ENCODE measurements around the gene OGFOD3.
"Not testable (repeated sequence)": the region's sequence is repeated elsewhere in the genome, so short reads cannot be mapped to it uniquely, and the experiment has no call there.

Gene OGFOD3, protein sequence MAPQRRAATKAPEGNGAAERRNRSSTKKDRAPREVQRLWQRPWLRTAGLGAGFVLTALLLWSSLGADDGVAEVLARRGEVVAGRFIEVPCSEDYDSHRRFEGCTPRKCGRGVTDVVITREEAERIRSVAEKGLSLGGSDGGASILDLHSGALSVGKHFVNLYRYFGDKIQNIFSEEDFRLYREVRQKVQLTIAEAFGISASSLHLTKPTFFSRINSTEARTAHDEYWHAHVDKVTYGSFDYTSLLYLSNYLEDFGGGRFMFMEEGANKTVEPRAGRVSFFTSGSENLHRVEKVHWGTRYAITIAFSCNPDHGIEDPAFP

GRCh38 chr17:82418001-82418986 is at the start of gene OGFOD3, which contains the start of gene HEXD:
Gene OGFOD3 (minus strand): TSS chr17:82418586. CDS start chr17:82418485, 101 bp downstream.
Gene HEXD (plus strand): TSS chr17:82418347. CDS start chr17:82419800, 1,453 bp downstream.
- DNase-seq = peak; percentile 83

DNA sequence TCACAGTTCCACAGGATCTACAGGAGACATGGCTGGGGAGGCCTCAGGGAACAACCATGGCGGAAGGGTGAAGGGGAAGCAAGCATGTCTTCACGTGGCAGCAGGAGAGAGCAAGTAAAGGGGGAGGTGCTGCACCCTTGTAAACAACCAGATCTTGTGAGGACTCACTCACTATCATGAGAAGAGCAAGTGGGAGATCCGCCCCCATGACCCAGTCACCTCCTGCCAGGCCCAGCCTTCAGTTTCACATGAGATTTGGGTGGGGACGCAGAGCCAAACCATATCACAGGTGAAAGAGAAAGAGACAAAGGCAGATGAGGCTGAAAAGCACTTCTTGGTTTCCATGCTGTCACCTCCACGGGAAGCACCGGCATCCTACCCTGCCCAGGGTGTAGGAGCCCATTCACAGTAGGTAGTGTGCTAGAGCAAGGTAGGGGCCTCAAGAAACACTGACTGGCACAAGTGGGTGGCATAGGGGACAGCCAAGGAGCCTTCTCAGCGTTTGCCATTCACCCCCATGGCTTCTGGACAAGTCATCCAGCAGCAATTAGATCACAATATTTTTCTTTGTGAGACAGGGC is 46.7 kb upstream of the OGFOD3 start:
- no peak for DNase-seq

- DNase-seq = no peak
Measured at GRCh38 chr17:82464567-82464929, 46.2 kb upstream of the OGFOD3 start.

DNA sequence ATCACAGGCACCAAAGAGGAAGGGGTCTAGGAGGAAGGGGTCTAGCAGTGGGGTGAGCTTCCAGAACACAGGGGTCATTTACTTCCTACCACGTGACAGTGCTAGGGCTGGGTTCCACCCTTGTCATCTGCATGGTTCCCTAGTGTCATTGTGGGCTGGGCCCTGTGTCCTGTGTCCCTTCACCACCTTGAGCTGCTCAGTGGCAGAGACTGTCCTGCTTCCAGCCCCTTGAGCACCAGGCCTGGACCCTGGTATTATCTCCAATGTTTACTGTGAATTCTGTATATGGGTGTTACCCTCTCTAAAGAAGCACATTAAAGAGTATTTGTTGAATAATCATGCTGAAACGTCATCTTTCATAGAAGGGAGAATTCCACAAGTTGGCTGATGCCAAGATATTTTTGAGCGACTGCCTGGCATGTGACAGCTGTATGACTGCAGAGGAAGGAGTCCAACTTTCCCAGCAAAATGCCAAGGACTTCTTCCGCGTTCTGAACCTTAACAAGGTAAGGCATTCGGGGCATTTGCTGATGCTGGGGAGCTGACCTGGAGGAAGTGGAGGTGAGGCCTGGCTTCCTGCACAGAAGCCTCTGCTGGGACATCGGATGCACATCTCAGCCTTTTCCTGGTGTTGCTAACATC is 45.7 kb upstream of the OGFOD3 start:
- DNase-seq = no peak

GRCh38 chr17:82463391-82463790 is 45.0 kb upstream of the OGFOD3 start:
- no peak for DNase-seq

DNA sequence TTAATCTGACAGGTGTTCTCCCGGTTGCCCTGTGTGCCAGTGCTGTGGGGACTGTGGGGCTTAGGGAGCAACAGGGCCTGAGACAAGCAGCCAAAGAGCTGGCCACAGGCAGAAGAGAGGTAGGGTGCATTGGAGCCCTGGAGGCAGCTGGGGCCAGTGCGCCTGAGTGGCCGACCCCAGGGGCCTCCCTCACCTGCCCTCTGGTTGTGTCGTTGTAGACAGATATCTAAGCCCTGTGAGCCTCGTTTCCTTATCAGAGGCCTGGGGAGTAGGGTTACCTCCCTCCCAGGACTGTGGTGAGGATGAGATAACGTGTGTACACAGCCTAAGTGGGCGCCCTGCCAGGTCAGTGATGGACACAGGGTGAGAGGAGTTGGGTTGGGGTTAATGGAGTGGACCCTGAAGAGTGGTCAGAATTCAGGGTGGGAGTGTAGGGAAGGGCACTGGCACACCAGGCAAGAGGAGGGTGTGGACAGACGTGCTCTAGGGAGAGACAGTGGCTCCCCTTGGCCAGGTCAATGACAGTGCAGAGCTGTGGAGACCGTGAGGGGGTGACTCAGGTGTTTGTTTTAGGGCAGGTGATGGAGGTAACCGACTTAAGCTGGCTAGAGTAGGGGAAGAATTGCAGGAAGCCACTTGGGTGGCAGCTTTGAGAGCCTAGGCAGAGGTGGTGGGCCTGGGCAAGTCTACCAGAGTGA is 43.6 kb upstream of the OGFOD3 start:
- DNase-seq = no peak

DNA sequence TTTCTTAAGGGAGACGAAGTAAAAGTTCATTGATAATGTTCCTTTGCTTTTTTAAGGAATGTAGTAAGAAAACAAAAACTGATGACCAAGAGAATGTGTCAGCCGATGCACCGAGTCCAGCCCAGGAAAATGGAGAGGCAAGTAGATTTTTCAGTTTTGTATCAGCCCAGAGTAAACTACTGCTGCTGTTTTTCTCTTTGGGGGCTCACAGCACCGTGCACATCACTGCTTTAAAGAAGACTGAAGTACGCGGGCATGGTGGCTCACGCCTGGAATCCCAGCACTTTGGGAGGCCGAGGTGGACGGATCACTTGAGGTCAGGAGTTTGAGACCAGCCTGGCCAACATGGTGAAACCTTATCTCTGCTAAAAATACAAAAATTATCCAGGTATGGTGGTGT is 41.5 kb upstream of the OGFOD3 start:
- not testable (repeated sequence) for DNase-seq

- peak; percentile 10 for DNase-seq
Measured at GRCh38 chr17:82458885-82459424, 40.6 kb upstream of the OGFOD3 start.

- peak; percentile 92 for DNase-seq
Measured at GRCh38 chr17:82458179-82458884, 39.9 kb upstream of the OGFOD3 start, which contains the start of gene NARF. Gene NARF (plus strand): TSS chr17:82458741. CDS start chr17:82458804, 63 bp downstream.

DNA sequence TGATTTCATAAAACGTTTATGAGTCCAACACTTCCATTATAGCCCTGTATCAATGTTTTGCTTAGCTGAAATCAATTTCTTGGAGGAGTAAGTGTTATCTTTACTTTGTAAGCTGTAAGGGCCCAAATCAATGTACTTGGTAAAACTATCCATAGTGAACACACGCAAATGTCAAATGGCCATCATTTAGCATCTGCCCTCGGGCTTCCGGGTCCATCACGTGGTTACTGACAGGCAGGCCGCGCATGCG is 39.5 kb upstream of the OGFOD3 start:
- DNase-seq = no peak

GRCh38 chr17:82457073-82457928 is 38.9 kb upstream of the OGFOD3 start:
- DNase-seq = no peak

DNA sequence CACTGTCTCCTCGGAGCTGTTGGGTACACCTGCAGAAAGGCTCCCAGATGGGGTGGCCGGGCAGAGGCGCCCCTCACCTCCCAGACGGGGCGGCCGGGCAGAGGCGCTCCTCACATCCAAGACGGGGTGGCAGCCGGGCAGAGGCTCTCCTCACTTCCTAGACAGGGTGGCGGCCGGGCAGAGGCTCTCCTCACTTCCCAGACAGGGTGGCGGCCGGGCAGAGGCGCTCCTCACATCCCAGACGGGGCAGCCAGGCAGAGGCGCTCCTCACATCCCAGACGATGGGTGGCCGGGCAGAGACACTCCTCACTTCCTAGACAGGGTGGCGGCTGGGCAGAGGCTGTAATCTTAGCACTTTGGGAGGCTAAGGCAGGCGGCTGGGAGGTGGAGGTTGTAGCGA is 35.3 kb upstream of the OGFOD3 start:
- DNase-seq = not testable (repeated sequence)

DNA sequence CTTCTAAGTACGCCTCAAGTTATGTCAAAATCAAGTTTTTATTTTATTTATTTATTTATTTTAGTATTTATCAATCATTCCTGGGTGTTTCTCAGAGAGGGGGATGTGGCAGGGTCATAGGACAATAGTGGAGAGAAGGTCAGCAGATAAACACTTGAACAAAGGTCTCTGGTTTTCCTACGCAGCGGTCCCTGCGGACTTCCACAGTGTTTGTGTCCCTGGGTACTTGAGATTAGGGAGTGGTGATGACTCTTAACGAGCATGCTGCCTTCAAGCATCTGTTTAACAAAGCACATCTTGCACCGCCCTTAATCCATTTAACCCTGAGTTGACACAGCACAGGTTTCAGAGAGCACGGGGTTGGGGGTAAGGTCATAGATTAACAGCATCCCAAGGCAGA is 34.8 kb upstream of the OGFOD3 start:
- not testable (repeated sequence) for DNase-seq

DNA sequence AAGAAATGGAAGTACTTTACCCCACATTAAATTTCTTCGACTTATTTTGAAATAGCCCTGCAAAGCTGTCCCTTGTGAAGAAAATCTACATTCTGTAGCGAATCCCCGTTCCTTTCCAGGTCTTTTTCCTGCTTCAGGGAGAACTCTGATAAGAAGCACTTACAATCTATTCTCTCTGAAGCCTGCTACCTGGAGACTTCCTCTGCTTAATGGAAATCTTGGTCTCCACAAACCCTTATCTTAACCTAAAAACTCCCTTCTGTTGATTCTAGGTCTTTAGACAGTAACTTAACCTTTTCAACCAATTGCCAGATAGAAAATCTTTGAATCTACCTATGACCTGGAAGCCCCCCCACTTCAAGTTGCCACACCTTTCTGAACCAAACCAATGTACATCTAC is 33.8 kb upstream of the OGFOD3 start:
- DNase-seq = no peak

DNA sequence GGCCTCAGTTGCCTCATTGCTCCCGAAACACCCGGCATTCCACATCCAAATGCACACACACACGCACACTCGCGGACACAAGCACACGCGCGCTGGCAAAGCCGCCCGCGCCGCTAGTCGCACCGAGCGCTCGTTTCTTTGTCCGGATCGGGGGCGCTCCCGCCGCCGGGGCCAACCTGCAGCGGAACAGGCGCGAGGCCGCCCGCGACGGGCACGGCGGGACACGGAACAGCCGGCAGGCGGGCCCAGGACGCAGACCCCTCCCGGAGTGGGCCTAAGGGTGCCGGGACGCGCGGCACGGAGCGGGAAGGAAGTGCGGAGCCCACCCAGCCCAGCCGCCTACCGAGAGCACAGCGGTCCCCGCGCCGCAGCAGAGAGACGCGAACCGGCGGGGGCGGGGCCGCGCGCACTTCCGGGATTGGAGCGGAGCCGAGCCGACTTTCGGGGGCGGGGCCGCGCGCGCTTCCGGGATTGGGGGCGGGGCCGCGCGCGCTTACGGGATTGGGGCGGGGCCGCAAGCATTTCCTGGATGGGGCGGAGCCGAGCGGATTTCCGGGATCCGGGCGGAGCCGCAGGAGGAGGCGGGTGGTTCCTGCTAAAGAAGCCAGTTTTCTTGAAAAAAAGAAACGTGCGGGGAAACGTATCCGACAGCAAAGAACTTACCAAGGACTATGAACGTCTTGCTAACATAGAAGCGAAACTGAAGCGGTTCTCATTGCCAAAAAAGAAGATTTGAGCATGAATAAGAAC is 32.1 kb upstream of the OGFOD3 start, which contains the start of gene CYBC1:
TSS of gene CYBC1 (minus strand) at position 396 of the 750 bp plus-strand sequence. CDS start 1,498 bp downstream, outside the sequence.
- DNase-seq = peak; percentile 93

GRCh38 chr17:82449883-82450356 is 31.5 kb upstream of the OGFOD3 start:
- peak; percentile 18 for DNase-seq

GRCh38 chr17:82449131-82449882 is 30.9 kb upstream of the OGFOD3 start:
- DNase-seq = peak; percentile 57

GRCh38 chr17:82447876-82448275 is 29.5 kb upstream of the OGFOD3 start:
- DNase-seq = no peak

DNA sequence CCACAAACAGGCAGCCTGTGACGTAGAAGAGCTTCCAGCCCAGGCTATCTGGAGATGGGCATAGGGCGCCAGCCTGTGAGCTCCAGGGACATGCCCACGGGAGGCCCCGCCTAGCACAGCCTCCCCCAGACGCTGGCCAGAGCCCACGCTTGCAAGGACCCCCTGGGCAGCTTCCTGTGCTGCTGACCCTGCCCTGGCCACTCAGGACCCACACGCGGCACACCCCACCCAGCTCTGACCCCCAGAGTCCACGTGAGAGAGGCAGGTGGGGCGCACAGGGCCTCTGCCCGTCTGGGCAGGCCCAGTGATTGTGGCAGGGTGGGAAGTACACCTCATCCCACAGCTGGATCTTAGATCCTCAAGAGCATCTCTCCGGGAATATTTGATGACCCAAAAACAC is 28.3 kb upstream of the OGFOD3 start:
- no peak for DNase-seq
